ENCODE measurements around the gene CDA. TPM values are rescaled to one million over a fixed set of nuclear protein-coding genes. Genes with fewer than 3 reads are reported as not detected.

The CDA gene
- total RNA-seq, 1 donor from 2014 or later, result 10.1 TPM

- peaks cover 3 to 4% of the 10 kb centered on the region in 2 donors for H3K4me1 ChIP-seq
- H3K27me3 ChIP-seq, result no peaks in the 10 kb centered on the region
- no peaks in the 10 kb centered on the region for H3K36me3 ChIP-seq
- intact Hi-C loops (cut with DNase I), result no loop called here
- no peak overlapping the region for H3K27ac ChIP-seq
- H3K4me3 ChIP-seq, result peak overlapping the region; percentile 51 to 55
- no peaks in the 10 kb centered on the region for H3K9me3 ChIP-seq
- TF ChIP-seq CTCF (IDR thresholded peaks at IDR 0.05), result no peak
- DNase-seq (ENCODE audit: low spot score in 2 of 2), result no peak
Observed at GRCh38 chr1:20552728-20553445, 36.0 kb upstream of the CDA start.

GRCh38 chr1:20555025-20555757 is 33.7 kb upstream of the CDA start:
- H3K4me1 ChIP-seq, result peaks cover 3 to 4% of the 10 kb centered on the region in 2 donors
- TF ChIP-seq CTCF (IDR thresholded peaks at IDR 0.05), result no peak
- no peaks in the 10 kb centered on the region for H3K9me3 ChIP-seq
- no peak for DNase-seq (ENCODE audit: low spot score in 2 of 2)
- no peak overlapping the region for H3K27ac ChIP-seq
- intact Hi-C loops (cut with DNase I), result no loop called here
- no peaks in the 10 kb centered on the region for H3K36me3 ChIP-seq
- no peaks in the 10 kb centered on the region for H3K27me3 ChIP-seq
- H3K4me3 ChIP-seq, result no peak overlapping the region

GRCh38 chr1:20555758-20556120 is 33.2 kb upstream of the CDA start:
- no peaks in the 10 kb centered on the region for H3K27me3 ChIP-seq
- no peak overlapping the region for H3K27ac ChIP-seq
- no peaks in the 10 kb centered on the region for H3K9me3 ChIP-seq
- peaks cover 3 to 4% of the 10 kb centered on the region in 2 donors for H3K4me1 ChIP-seq
- intact Hi-C loops (cut with DNase I), result no loop called here
- no peak overlapping the region for H3K4me3 ChIP-seq
- DNase-seq (ENCODE audit: low spot score in 2 of 2), result no peak
- no peaks in the 10 kb centered on the region for H3K36me3 ChIP-seq
- TF ChIP-seq CTCF (IDR thresholded peaks at IDR 0.05), result no peak

GRCh38 chr1:20558191-20558590 is 30.7 kb upstream of the CDA start:
- no peaks in the 10 kb centered on the region for H3K36me3 ChIP-seq
- no peaks in the 10 kb centered on the region for H3K27me3 ChIP-seq
- no peaks in the 10 kb centered on the region for H3K9me3 ChIP-seq
- intact Hi-C loops (cut with DNase I), result no loop called here
- H3K4me3 ChIP-seq, result no peak overlapping the region
- H3K4me1 ChIP-seq, result peaks cover 0 to under 1% of the 10 kb centered on the region in 2 donors
- TF ChIP-seq CTCF (IDR thresholded peaks at IDR 0.05), result no peak
- no peak for DNase-seq (ENCODE audit: low spot score in 2 of 2)
- no peak overlapping the region for H3K27ac ChIP-seq

GRCh38 chr1:20560966-20561365 is 27.9 kb upstream of the CDA start:
- no peaks in the 10 kb centered on the region for H3K4me1 ChIP-seq
- no peaks in the 10 kb centered on the region for H3K36me3 ChIP-seq
- H3K27me3 ChIP-seq, result no peaks in the 10 kb centered on the region
- H3K4me3 ChIP-seq, result no peak overlapping the region
- no peak for TF ChIP-seq CTCF (IDR thresholded peaks at IDR 0.05)
- no peak for DNase-seq (ENCODE audit: low spot score in 2 of 2)
- no peaks in the 10 kb centered on the region for H3K9me3 ChIP-seq
- intact Hi-C loops (cut with DNase I), result no loop called here
- H3K27ac ChIP-seq, result no peak overlapping the region

All from ascending aorta (tissue), 2 donors.